Germinal center (tissue), 1 donor: ENCODE measurements around the gene DNM1L.
"Not testable (repeated sequence)": the region's sequence is repeated elsewhere in the genome, so short reads cannot be mapped to it uniquely, and the experiment has no call there.

Experiments
- DNase-seq: peaks from one replicate; pipeline ENCODE4 v3.0.0; 2012; ENCODE audit warnings: mixed read lengths, low spot score

Gene DNM1L

GRCh38 chr12:32697445-32697844 lies 18.3 kb downstream of the DNM1L start:
- DNase-seq: no peak

DNA sequence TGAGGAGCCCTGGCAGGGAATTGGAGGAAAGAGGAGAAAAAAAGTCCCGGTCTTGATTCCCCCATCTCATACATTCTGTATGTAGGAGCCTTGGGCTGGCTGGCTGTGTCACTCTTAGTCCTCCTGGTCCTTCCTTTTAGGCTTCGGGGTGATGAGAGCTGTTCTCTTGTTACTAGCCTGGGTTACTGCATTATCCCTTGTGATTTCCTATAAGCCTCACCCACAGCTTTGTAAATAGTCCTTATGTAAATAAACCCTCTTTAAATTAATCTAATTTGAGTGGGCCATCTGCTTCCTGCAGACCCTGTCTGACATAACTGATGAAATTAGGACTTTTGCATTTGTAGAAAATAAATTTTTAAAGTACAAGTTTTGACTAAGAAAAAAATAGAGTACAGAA lies 19.2 kb downstream of the DNM1L start:
- DNase-seq: peak; percentile 12

- not testable (repeated sequence) for DNase-seq
Observed at GRCh38 chr12:32699437-32699836, 20.3 kb downstream of the DNM1L start.

DNA sequence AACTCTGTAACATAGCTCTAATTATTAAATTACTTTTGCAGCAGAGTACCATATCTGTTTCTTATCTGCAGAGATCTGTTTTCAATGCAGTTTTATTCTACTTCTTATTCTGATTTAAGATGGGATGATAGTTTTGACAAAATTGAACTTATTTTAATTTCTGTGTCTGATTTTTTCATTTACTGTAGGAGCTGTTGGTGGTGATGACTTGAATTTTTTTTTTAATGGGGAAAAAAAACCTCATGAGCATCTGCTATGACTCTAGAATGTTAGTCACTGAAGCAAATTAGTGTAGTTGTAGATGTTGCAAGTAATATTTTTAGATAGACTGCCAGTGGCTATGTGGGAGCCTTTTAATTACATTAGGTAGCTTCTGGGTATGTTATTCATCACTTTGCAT lies 23.4 kb downstream of the DNM1L start:
- DNase-seq: no peak

- no peak for DNase-seq
Observed at GRCh38 chr12:32702946-32703345, 23.8 kb downstream of the DNM1L start.

- DNase-seq: no peak
Observed at GRCh38 chr12:32705783-32706182, 26.7 kb downstream of the DNM1L start.

DNA sequence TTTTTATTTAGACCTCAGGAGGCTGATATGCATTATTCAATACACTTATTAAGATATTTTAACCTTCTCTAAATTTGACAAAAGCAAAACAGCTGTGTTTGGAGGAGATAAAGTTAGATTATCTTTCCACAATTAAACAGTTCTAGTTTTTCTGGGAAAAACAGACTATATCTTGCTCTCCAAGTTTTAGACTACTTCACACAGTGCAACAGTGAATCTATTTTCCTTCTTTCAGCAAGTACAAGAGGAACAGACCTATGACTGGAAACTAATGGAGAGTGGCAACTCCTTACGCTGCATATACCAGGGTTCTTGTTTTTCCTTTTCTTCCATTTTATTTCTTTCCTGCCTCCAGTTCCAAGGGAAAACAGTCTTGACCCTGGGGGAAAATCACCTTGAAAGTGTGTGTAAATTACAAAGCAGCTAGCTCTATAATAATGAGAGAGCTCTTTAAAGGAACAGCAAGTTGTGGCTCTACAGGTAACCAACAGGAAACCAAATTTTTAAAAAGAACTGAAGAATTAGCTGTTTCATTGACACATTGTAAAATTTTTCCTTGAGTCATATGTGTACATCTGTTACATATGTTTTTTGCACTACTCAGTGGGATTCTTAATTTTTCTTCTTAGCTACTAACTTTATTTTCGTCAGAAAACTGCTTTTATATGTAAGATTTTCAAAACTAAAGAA lies 27.4 kb downstream of the DNM1L start:
- no peak for DNase-seq

DNA sequence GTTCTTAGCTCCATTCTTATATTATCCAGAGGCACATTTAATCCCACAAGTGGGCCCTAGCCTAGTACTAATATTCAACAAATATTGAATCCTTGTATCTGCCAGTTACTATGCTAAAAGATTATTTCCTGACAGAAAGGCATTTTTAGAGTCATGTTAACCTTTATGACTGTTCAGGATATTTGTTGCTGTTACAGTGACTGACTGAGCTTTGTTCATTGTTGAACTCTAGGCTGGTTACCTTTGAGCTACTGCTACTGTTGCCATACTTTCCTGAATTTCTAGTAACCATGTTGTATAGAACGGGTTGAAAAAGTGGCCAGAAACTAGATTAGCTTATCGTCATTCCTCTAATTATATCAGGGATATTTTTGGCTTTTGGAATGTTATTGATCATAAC lies 29.8 kb downstream of the DNM1L start:
- DNase-seq: no peak

DNA sequence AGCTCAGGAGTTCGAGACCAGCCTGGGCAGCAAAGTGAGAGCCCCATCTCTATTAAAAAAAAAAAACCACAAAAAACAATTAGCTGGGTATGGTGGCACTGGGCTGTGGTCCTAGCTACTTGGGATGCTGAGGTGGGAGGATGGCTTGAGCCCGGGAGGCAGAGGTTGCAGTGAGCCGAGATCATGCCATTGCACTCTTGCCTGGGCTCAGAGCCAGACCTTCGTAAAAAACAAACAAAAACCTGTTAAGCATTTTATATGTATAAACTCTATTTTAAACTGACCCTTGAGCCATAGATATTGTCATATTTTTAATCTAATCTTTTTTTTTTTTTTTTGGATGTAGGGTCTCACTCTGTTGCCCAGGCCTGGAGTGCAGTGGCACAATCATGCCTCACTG lies 35.7 kb downstream of the DNM1L start:
- no peak for DNase-seq

DNA sequence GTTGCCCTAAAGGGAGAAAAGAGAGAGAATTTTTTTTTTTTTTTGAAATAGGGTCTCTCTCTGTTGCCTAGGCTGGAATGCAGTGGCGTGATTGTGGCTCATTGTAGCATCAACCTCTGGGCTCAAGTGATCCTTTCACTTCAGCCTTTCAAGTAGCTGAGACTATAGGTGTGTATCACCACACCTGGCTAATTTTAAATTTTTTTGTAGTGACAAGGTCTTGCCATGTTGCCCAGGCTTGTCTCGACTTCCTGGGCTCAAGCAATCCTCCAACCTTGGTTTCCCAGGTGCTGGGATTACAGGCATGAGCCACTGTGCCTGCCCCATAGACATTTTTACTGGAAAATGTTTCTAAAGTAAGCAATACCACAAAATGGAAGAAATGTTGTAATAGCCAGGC lies 39.8 kb downstream of the DNM1L start:
- no peak for DNase-seq

DNA sequence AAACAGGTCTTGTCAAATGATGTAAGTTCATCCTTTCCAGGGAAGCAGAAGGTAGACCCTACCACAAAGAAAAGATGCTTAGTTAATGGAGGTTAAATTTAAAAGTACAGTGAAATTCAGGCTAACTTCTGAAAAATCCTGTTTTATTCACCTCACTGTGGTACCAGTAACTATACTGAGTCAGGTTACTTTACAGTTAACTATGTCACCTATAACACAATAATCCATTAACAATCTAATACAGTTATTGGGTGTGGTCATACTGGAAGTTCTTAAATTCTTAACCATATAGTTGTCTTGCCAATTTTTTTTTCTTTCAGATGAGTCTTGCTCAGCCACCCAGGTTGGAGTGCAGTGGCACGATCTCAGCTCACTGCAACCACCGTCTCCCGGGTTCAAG lies 46.2 kb downstream of the DNM1L start:
- DNase-seq: not testable (repeated sequence)

DNA sequence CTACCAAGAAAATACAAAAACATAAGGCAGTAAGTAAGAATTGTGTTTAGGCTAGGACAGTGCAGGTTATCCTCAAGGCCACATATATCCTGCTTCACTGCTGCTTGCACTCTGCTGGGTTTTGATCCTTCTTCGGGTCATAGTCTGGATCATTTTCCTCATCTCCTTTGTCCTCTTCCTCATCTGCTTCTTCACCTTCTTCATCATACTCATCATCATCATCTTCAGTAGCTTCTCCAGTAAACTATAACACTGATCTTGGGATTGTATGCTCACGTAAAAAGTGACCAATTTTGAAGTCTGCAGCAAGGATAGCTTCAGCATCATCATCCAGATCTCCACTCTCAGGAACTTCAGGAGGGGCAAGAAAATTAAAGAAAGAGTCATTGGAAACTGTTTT lies 47.2 kb downstream of the DNM1L start:
- no peak for DNase-seq

GRCh38 chr12:32727237-32727636 lies 48.1 kb downstream of the DNM1L start:
- no peak for DNase-seq

DNA sequence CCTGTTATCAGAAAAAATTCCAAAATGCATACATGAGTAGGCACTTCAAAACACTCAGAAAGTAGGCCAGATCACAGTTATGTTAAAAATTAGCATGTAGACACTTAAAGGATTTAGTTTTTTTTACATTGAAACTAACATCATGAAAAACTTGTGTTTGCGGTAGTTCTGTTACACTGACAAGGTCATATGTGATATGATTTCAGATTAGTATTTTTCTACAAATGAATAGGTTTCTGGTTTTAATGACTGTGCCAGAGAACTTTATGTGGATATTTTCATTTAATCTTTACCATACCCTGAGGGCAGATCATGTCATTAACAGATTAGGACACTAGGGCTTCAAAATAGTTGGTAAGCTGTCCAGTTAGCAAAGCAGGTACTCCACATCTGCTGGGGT lies 55.9 kb downstream of the DNM1L start:
- DNase-seq: no peak

DNA sequence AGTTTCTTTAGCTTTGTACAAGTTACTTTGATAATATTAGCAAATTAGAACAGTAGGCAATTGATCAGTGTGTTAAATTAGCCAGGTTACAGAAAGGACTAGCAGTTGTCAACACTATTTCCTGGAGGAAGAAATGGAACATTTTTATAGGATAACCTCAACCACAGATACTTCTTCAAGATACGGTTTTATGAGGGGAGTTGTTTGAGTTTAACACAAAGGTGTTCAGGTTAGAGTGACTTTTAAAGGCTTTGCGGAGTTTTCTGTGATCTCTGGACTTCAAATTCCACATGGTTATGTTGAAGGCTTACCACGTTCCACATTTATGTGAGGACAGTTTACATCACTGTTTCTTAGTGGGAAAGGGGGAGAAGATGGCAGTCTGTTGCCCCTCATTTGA lies 57.3 kb downstream of the DNM1L start:
- no peak for DNase-seq

GRCh38 chr12:32737715-32738114 lies 58.6 kb downstream of the DNM1L start:
- no peak for DNase-seq

- DNase-seq: no peak
Observed at GRCh38 chr12:32739279-32739678, 60.2 kb downstream of the DNM1L start.

- no peak for DNase-seq
Observed at GRCh38 chr12:32742133-32742532, 63.0 kb downstream of the DNM1L start.

DNA sequence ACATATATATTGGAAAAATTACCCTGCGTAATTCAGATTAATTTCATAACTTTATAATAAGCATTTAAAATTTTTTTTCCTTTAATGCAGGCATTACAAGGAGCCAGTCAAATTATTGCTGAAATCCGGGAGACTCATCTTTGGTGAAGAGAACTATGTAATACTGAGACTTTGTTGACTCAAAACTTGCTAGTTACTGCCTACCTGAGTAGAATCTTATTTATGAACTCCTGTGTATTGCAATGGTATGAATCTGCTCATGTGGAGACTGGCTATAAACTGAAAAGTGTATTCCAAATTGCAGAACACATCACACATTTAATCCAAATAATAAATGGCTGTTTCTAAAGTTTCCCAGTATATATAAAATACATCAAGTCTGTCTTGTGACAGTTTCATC lies 64.2 kb downstream of the DNM1L start:
- DNase-seq: no peak

GRCh38 chr12:32753605-32754004 lies 74.5 kb downstream of the DNM1L start:
- DNase-seq: no peak

DNA sequence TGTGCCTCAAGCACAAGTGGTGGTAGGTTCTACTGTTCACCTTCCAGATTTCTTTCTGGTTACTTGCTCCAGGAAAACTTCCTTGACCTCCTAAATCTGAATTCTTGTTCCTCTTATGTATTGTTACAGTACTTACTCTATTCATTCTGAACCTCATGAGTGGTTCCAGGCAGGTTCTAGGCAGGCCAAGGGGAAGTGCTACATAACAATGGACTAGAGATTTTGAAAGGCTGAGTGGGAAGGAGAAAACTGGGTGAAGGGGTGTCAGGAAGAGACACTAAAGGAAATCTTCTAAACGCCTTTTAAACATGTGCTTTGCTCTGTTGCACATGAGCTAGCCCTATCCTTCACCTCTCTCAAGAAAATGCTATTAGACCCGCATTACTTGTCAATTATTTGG lies 75.0 kb downstream of the DNM1L start:
- DNase-seq: no peak

DNA sequence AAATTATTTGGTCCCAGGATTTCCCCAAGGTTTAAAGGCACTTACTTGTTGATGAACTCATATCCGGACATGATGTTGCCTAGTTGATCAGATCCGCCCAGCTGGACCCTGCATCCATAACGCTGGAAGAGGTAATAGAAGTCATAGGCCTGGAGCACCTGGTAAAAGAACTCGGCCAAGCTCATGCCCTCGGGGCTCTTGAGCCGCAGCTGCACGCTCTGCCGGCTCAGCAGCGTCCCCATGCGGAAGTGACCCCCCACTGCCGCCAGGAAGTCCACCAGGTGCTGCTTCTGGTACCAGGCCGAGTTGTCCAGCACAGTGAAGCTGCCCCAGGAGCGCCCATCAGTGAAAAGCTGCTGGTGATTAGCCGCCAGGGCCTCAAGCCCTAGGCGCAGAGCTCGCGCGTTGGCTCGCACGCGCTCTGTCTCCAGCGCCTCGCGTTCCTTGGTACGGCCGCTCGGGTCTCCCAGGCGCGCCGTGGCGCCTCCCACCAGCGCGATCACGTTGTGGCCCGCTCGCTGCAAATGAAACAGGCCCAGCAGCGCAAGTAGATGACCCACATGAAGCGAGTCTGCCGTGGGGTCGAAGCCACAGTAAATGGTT lies 76.1 kb downstream of the DNM1L start:
- peak; percentile 61 for DNase-seq

- peak; percentile 75 for DNase-seq
Observed at GRCh38 chr12:32755654-32756475, 76.8 kb downstream of the DNM1L start, which contains the start of gene YARS2. TSS of gene YARS2 (minus strand) at chr12:32755897. CDS start at chr12:32755874, 23 bp downstream.
